PC-9 (cell line): ENCODE measurements around the gene CEACAM1. TPM values are rescaled to one million over a fixed set of nuclear protein-coding genes. Genes with fewer than 3 reads are reported as not detected.

Source experiments
- BruUV-seq: library from RNA; stranded (reverse); fragments of 400-500 nt; replicated peaks from 2 replicates; lab custom pipeline; 2021; lab: Mats Ljungman, UMichigan
- CTCF ChIA-PET: fragments of 300-600 bp; sonication (Branson Sonifier 250); formaldehyde crosslinking; loops from one replicate; lab custom pipeline; 2022; ENCODE audit warnings: antibody characterized with exemption; lab: Charles Lee
- POLR2A ChIA-PET: fragments of 300-600 bp; sonication (Branson Sonifier 250); formaldehyde crosslinking; loops from one replicate; lab custom pipeline; 2022; ENCODE audit warnings: antibody characterized with exemption; ENCODE audit not compliant: unreplicated experiment; lab: Charles Lee
- DNase-seq, 2 experiments: peaks; one replicate each; pipeline versions ENCODE4 v3.0.0 to v3.0.0-alpha.2; 2015 to 2022; ENCODE audit warnings: mixed read lengths in 1 of 2
- H2AFZ ChIP-seq: fragments of 200-600 bp; sonication (generic); 2 replicates; pipeline ENCODE4 v1.8.1; 2017; ENCODE audit warnings: antibody characterized with exemption
- H3F3A ChIP-seq: fragments of 200-600 bp; sonication (generic); 2 replicates; pipeline ENCODE4 v1.8.1; 2017; ENCODE audit warnings: antibody characterized with exemption, mild to moderate bottlenecking, low read depth; ENCODE audit not compliant: insufficient read depth
- H3K27ac ChIP-seq: fragments of 200-600 bp; sonication (generic); 2 replicates; pipeline ENCODE4 v1.6.1; 2016; ENCODE audit warnings: mixed run types
- H3K27me3 ChIP-seq: fragments of 200-600 bp; sonication (generic); 2 replicates; pipeline ENCODE4 v1.6.1; 2016; ENCODE audit warnings: low read depth, mixed run types; ENCODE audit not compliant: insufficient read depth
- H3K36me3 ChIP-seq: fragments of 200-600 bp; sonication (generic); 2 replicates; pipeline ENCODE4 v1.6.1; 2016; ENCODE audit warnings: low read depth, mixed run types
- H3K4me1 ChIP-seq: fragments of 200-600 bp; sonication (generic); replicated peaks from 2 replicates; pipeline ENCODE4 v1.6.1; 2016; ENCODE audit warnings: mixed run types; ENCODE audit not compliant: insufficient read depth
- H3K4me2 ChIP-seq: fragments of 200-600 bp; sonication (generic); 2 replicates; pipeline ENCODE4 v1.6.1; 2017; ENCODE audit warnings: mixed run types
- H3K4me3 ChIP-seq: fragments of 200-600 bp; sonication (generic); 2 replicates; pipeline ENCODE4 v1.6.1; 2016; ENCODE audit warnings: mixed run types
- H3K79me2 ChIP-seq: fragments of 200-600 bp; sonication (generic); 2 replicates; pipeline ENCODE4 v1.6.1; 2017; ENCODE audit warnings: low read depth, mixed run types
- H3K9me2 ChIP-seq: fragments of 200-600 bp; sonication (generic); 2 replicates; pipeline ENCODE4 v1.8.1; 2017; ENCODE audit warnings: mild to moderate bottlenecking; ENCODE audit not compliant: insufficient read depth
- H3K9me3 ChIP-seq: fragments of 200-600 bp; sonication (generic); 2 replicates; pipeline ENCODE4 v1.8.1; 2016; ENCODE audit warnings: low read depth; ENCODE audit not compliant: insufficient read depth
- H4K20me1 ChIP-seq: fragments of 200-600 bp; sonication (generic); 2 replicates; pipeline ENCODE4 v1.8.1; 2017; ENCODE audit not compliant: insufficient read depth
- EZH2 ChIP-seq: fragments of 200-600 bp; sonication (generic); IDR thresholded peaks from 2 replicates; pipeline ENCODE4 v1.8.0; 2017; ENCODE audit warnings: antibody characterized with exemption, low read depth
- intact Hi-C: fragments of 100-400 bp; cut with micrococcal nuclease; formaldehyde crosslinking; loops from one replicate; pipeline ENCODE4 v1.10.0; 2022; ENCODE audit not compliant: unreplicated experiment
- total RNA-seq: library from RNA; stranded (reverse); gene quantifications from 2 replicates; pipeline ENCODE4 v1.2.3, GENCODE V29; 2021
- TF ChIP-seq, protein P1 (sequence below): fragments of 200-600 bp; sonication (generic); conservative IDR thresholded peaks from 2 replicates; pipeline ENCODE4 v1.6.1; 2017; ENCODE audit warnings: mixed run types, antibody characterized with exemption, mild to moderate bottlenecking, moderate library complexity

CEACAM1 gene
- total RNA-seq, 1 experiment from 2014 or later: 1.6 TPM

GRCh38 chr19:42459926-42460325 lies 68.4 kb downstream of the CEACAM1 start:
- peaks cover 15% of the 10 kb centered on the region for H3F3A ChIP-seq
- CTCF ChIA-PET: no interaction called here

More at GRCh38 chr19:42459926-42460325, 68.4 kb downstream of the CEACAM1 start:
- no peak overlapping the region for H2AFZ ChIP-seq
- no peak overlapping the region for H3K4me2 ChIP-seq
- no peaks in the 10 kb centered on the region for H3K9me3 ChIP-seq
- no peak for TF ChIP-seq EZH2
- TF ChIP-seq, protein P1, sequence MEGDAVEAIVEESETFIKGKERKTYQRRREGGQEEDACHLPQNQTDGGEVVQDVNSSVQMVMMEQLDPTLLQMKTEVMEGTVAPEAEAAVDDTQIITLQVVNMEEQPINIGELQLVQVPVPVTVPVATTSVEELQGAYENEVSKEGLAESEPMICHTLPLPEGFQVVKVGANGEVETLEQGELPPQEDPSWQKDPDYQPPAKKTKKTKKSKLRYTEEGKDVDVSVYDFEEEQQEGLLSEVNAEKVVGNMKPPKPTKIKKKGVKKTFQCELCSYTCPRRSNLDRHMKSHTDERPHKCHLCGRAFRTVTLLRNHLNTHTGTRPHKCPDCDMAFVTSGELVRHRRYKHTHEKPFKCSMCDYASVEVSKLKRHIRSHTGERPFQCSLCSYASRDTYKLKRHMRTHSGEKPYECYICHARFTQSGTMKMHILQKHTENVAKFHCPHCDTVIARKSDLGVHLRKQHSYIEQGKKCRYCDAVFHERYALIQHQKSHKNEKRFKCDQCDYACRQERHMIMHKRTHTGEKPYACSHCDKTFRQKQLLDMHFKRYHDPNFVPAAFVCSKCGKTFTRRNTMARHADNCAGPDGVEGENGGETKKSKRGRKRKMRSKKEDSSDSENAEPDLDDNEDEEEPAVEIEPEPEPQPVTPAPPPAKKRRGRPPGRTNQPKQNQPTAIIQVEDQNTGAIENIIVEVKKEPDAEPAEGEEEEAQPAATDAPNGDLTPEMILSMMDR: no peak
- H3K79me2 ChIP-seq: no peaks in the 10 kb centered on the region
- no peaks in the 10 kb centered on the region for H3K9me2 ChIP-seq
- DNase-seq: no peak
- H3K36me3 ChIP-seq: no peaks in the 10 kb centered on the region
- no peak overlapping the region for H3K4me3 ChIP-seq
- H3K4me1 ChIP-seq: peaks cover 20% of the 10 kb centered on the region
- H3K27ac ChIP-seq: no peak overlapping the region
- intact Hi-C loops: no loop called here
- POLR2A ChIA-PET: no interaction called here
- no peaks in the 10 kb centered on the region for H4K20me1 ChIP-seq
- no peaks in the 10 kb centered on the region for H3K27me3 ChIP-seq
- no TSS peak for BruUV-seq

Other genes with a start within 250 kb of the CEACAM1 start
- gene PRR19, start 226.3 kb downstream of the CEACAM1 start, total RNA-seq: 0.85 and 1.1 TPM in 2 replicates
- 70.2 and 90.1 TPM in 2 replicates for gene PAFAH1B3, start 225.9 kb downstream of the CEACAM1 start, total RNA-seq
- 1.2 and 1.7 TPM in 2 replicates for gene TMEM145, start 215.2 kb downstream of the CEACAM1 start, total RNA-seq
- gene MEGF8, start 202.8 kb downstream of the CEACAM1 start, total RNA-seq: 40.6 and 49.0 TPM in 2 replicates
- 4.9 and 7.8 TPM in 2 replicates for gene CNFN, start 138.2 kb downstream of the CEACAM1 start, total RNA-seq
- gene LIPE, start 101.1 kb downstream of the CEACAM1 start, total RNA-seq: 10.7 and 12.7 TPM in 2 replicates
- 0.41 TPM in 1 of 2 replicates, not detected in the other for gene CXCL17, start 85.5 kb downstream of the CEACAM1 start, total RNA-seq
- not detected in 2 replicates for gene CEACAM8, start 66.4 kb upstream of the CEACAM1 start, total RNA-seq
- gene PSG3, start 212.0 kb upstream of the CEACAM1 start, total RNA-seq: not detected in 2 replicates
- 0.26 TPM in 1 of 2 replicates, not detected in the other for gene PSG8, start 237.2 kb upstream of the CEACAM1 start, total RNA-seq